HCT116 (cell line): ENCODE data around the gene LYPD3. TPM values are rescaled to one million over a fixed set of nuclear protein-coding genes. Genes with fewer than 3 reads are reported as not detected.
"Not testable (repeated sequence)": the region's sequence is repeated elsewhere in the genome, so short reads cannot be mapped to it uniquely, and the experiment has no call there.

Experiments used
- ATAC-seq: fragments of 200-7000 bp; cut with Tn5 transposase; 2 replicates; pipeline ENCODE4 v1.9.1; 2020; ENCODE audit warnings: mild to moderate bottlenecking, moderate library complexity
- BruUV-seq: library from RNA; stranded (reverse); fragments of 400-500 nt; replicated peaks from 2 replicates; lab custom pipeline; 2021; lab: Mats Ljungman, UMichigan
- CTCF ChIA-PET: fragments of 300-600 bp; sonication (Branson Sonifier 250); formaldehyde crosslinking; loops from one replicate; lab custom pipeline; 2021; ENCODE audit warnings: antibody characterized with exemption; lab: Charles Lee
- POLR2A ChIA-PET: fragments of 300-600, 350-600 bp; sonication (Branson Sonifier 250); formaldehyde crosslinking; loops from one replicate; lab custom pipeline; 2021; ENCODE audit warnings: antibody characterized with exemption; lab: Charles Lee
- RAD21 ChIA-PET, 2 experiments: fragments of 300-600 bp; sonication (Branson Sonifier 250); formaldehyde crosslinking; loops; one replicate each; lab custom pipeline; 2023; ENCODE audit warnings: low total read pairs in 2 of 2; ENCODE audit not compliant: uncharacterized antibody in 2 of 2, unreplicated experiment in 2 of 2, low non-redundant PET in 1 of 2; lab: Charles Lee
- DNase-seq: peaks from one replicate; pipeline ENCODE4 v3.0.0-alpha.2; 2010; ENCODE audit warnings: low read depth, low spot score
- H2AFZ ChIP-seq: fragments of 200-600 bp; shearing (Covaris generic), sonication (generic); 2 replicates; pipeline ENCODE4 v1.6.1; 2017; ENCODE audit warnings: low read depth, mixed run types, mixed read lengths, antibody characterized with exemption, low read length; ENCODE audit not compliant: poor library complexity, severe bottlenecking
- H3K27ac ChIP-seq: 2 replicates; pipeline ENCODE4 v1.5.1; 2012; ENCODE audit warnings: low read depth, low read length
- H3K27me3 ChIP-seq: fragments of 200-600 bp; sonication (generic); 2 replicates; pipeline ENCODE4 v1.6.1; 2016; ENCODE audit warnings: mixed run types, low read length, mixed read lengths; ENCODE audit not compliant: insufficient read depth
- H3K36me3 ChIP-seq, 2 experiments: fragments of 200-500 bp in 1 of 2; fragments of 200-600 bp in 1 of 2; sonication (Bioruptor generic) in 1 of 2; sonication (generic) in 1 of 2; 2 replicates each; pipeline versions ENCODE4 v1.5.1 to v1.6.1; 2014 to 2016; ENCODE audit warnings: low read length in 2 of 2, inconsistent platforms in 1 of 2, mixed read lengths in 1 of 2, mixed run types in 1 of 2; ENCODE audit not compliant: insufficient read depth in 2 of 2, control insufficient read depth in 1 of 2
- H3K4me1 ChIP-seq, 2 experiments: fragments of 200-600 bp in 1 of 2; sonication (generic) in 1 of 2; 2 replicates each; pipeline versions ENCODE4 v1.5.1 to v1.6.1; 2012 to 2017; ENCODE audit warnings: low read length in 2 of 2, inconsistent platforms in 1 of 2, mild to moderate bottlenecking in 1 of 2, mixed read lengths in 1 of 2, mixed run types in 1 of 2, moderate library complexity in 1 of 2; ENCODE audit not compliant: insufficient read depth in 2 of 2, control insufficient read depth in 1 of 2
- H3K4me2 ChIP-seq: fragments of 200-600 bp; sonication (generic); 2 replicates; pipeline ENCODE4 v1.6.1; 2017; ENCODE audit warnings: mixed run types, low read length, mixed read lengths
- H3K4me3 ChIP-seq, 2 experiments: fragments of 200-600 bp in 1 of 2; sonication (generic) in 1 of 2; replicated peaks in 1 of 2; 2 replicates each; pipeline ENCODE4 v1.5.1; 2011 to 2016; ENCODE audit warnings: low read length in 2 of 2, control low read depth in 1 of 2, low read depth in 1 of 2, mild to moderate bottlenecking in 1 of 2, mixed read lengths in 1 of 2, mixed run types in 1 of 2
- H3K79me2 ChIP-seq: fragments of 200-600 bp; sonication (generic); 2 replicates; pipeline ENCODE4 v1.6.1; 2017; ENCODE audit warnings: mild to moderate bottlenecking, mixed run types, low read length, moderate library complexity, mixed read lengths; ENCODE audit not compliant: insufficient read depth
- H3K9ac ChIP-seq: fragments of 200-600 bp; sonication (generic); 2 replicates; pipeline ENCODE4 v1.6.1; 2016; ENCODE audit warnings: low read length, mixed read lengths
- H3K9me2 ChIP-seq: fragments of 200-600 bp; sonication (generic), shearing (Covaris generic); 2 replicates; pipeline ENCODE4 v1.6.1; 2017; ENCODE audit warnings: mixed run types, mild to moderate bottlenecking, moderate library complexity; ENCODE audit not compliant: insufficient read depth
- H3K9me3 ChIP-seq, 2 experiments: fragments of 200-500 bp in 1 of 2; fragments of 200-600 bp in 1 of 2; sonication (Bioruptor generic) in 1 of 2; sonication (generic) in 1 of 2; 2 replicates each; pipeline ENCODE4 v1.6.1; 2014 to 2017; ENCODE audit warnings: low read length in 2 of 2, mixed read lengths in 2 of 2, inconsistent platforms in 1 of 2, low read depth in 1 of 2, mild to moderate bottlenecking in 1 of 2, mixed run types in 1 of 2, moderate library complexity in 1 of 2; ENCODE audit not compliant: control insufficient read depth in 1 of 2, insufficient read depth in 1 of 2
- H4K20me1 ChIP-seq: fragments of 200-600 bp; sonication (generic), shearing (Covaris generic); 2 replicates; pipeline ENCODE4 v1.6.1; 2017; ENCODE audit warnings: mixed run types, mild to moderate bottlenecking, moderate library complexity; ENCODE audit not compliant: insufficient read depth
- EZH2phosphoT487 ChIP-seq: fragments of 200-600 bp; IDR thresholded peaks from 2 replicates; pipeline ENCODE4 v1.6.1; 2018; ENCODE audit warnings: antibody characterized with exemption, borderline replicate concordance
- YY1 ChIP-seq: IDR thresholded peaks from 2 replicates; pipeline ENCODE4 v1.6.1; 2011; ENCODE audit warnings: low read length, low read depth, moderate library complexity, mild to moderate bottlenecking; ENCODE audit not compliant: insufficient replicate concordance; ENCODE audit errors: extremely low read depth
- intact Hi-C: fragments of 100-400 bp; cut with micrococcal nuclease; formaldehyde crosslinking; loops from 2 replicates; pipeline ENCODE4 v1.10.0; 2022
- total RNA-seq: library from RNA; stranded (reverse); gene quantifications from one replicate; pipeline ENCODE4 v1.2.1, GENCODE V29; 2021; ENCODE audit not compliant: unreplicated experiment

The LYPD3 gene
- total RNA-seq, 1 experiment from 2014 or later, result 3.6 TPM

DNA sequence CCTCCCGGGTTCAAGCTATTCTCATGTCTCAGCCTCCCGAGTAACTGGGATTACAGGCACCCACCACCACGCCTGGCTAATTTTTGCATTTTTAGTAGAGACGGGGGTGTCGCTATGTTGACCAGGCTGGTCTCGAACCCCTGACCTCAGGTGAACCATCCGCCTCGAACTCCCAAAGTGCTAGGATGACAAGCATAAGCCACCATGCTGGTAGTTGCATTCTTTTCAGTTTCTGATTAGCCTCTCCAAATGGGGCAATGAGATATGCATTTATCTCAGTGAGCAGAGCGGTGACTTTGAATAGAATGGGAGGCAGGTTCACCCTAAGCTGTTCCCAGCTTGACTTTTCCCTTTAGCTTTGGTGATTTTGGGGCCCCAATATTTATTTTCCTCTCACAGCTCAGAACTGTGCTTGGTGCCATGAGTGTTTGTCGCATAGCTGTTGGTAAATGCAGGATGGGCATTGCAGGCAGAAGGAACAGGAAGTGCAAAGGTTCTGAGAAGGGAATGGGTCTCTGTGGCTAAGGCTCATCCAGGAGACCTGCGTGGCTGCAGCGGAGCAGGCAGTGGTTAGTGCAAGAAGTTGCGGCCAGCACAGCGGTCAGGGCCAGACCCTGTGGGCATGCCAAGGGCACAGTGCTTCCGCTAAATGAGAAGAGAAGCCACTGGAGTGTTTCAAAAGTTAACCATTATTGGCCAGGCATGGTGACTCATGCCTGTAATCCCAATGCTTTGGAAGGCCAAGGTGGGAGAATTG, 20.7 kb downstream of the LYPD3 start:
- Histone ChIP-seq H2AFZ (no peak overlapping the region), H3K9ac (no peak overlapping the region), H3K4me3 (no peak overlapping the region), H4K20me1 (no peaks in the 10 kb centered on the region), H3K9me3 (no peaks in the 10 kb centered on the region; a peak in 1 of 4 replicates), H3K36me3 (no peaks in the 10 kb centered on the region), H3K27me3 (no peaks in the 10 kb centered on the region), H3K4me1 (peaks cover 0 to 3% of the 10 kb centered on the region in 2 experiments; a peak in 1 of 4 replicates), H3K9me2 (no peaks in the 10 kb centered on the region), H3K27ac (no peak overlapping the region), H3K79me2 (no peaks in the 10 kb centered on the region), H3K4me2 (no peak overlapping the region)
- RAD21 ChIA-PET, result no interaction called here
- no peak for ATAC-seq
- DNase-seq, result no peak
- CTCF ChIA-PET, result interaction anchor here (0.7 to 5.2 kb wide), 3 partner anchors 19 to 151 kb away, joined by 3 to 225 read pairs (median 4); partner anchors contain the start of genes IRGQ and ZNF576
- no TSS peak for BruUV-seq
- POLR2A ChIA-PET, result no interaction called here
- intact Hi-C loops, result no loop called here
- TF ChIP-seq EZH2phosphoT487, result no peak
- no peak for TF ChIP-seq YY1

DNA sequence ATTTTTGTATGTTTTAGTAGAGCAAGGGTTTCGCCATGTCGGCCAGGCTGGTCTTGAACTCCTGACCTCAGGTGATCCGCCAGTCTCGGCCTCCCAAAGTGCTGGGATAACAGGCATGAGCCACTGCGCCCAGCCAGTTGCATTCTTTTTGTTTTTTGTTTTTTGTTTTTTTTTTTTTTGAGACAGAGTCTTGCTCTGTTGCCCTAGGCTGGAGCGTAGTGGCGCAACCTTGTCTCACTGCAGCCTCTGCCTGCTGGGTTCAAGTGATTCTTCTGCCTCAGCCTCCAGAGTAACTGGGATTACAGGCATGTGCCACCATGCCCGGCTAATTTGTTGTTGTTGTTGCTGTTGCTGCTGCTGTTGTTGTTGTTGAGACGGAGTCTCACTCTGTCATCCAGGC, 21.3 kb downstream of the LYPD3 start:
- POLR2A ChIA-PET, H3K9ac ChIP-seq, H3K4me2 ChIP-seq, H3K27me3 ChIP-seq, H3K9me3 ChIP-seq, intact Hi-C loops, H2AFZ ChIP-seq, BruUV-seq, H3K79me2 ChIP-seq, H3K4me3 ChIP-seq, ATAC-seq, H3K4me1 ChIP-seq, H3K36me3 ChIP-seq, H3K27ac ChIP-seq, DNase-seq, H4K20me1 ChIP-seq, H3K9me2 ChIP-seq, RAD21 ChIA-PET: not testable (repeated sequence)
- CTCF ChIA-PET, result interaction anchor here (0.7 to 5.2 kb wide), 3 partner anchors 20 to 152 kb away, joined by 3 to 225 read pairs (median 4); partner anchors contain the start of genes IRGQ and ZNF576
